Endothelial cell of umbilical vein (primary cell): Measurements from ENCODE around the gene PDE10A. TPM values are rescaled to one million over a fixed set of nuclear protein-coding genes. Genes with fewer than 3 reads are reported as not detected.

Experiments
- BruUV-seq: library from RNA; stranded (reverse); fragments of 400-500 nt; replicated peaks from 2 replicates; lab custom pipeline; 2021; lab: Mats Ljungman, UMichigan
- CTCF ChIA-PET: fragments of 300-600, 350-600 bp; sonication (Branson Sonifier 250); formaldehyde crosslinking; loops from one replicate; lab custom pipeline; 2021; ENCODE audit warnings: antibody characterized with exemption, inconsistent platforms; lab: Charles Lee
- POLR2A ChIA-PET: fragments of 300-600, 350-600 bp; sonication (Branson Sonifier 250); formaldehyde crosslinking; loops from one replicate; lab custom pipeline; 2021; ENCODE audit warnings: antibody characterized with exemption, inconsistent platforms; lab: Charles Lee
- DNase-seq: peaks from one replicate; pipeline ENCODE4 v3.0.0-alpha.2; 2011; ENCODE audit warnings: low read depth, low spot score
- FAIRE-seq: peaks from 2 replicates; lab custom pipeline; 2011; peaks lifted over from hg19 to GRCh38; lab: Jason Lieb, UNC
- H2AFZ ChIP-seq: 2 replicates; pipeline ENCODE4 v1.6.0; 2012; ENCODE audit warnings: low read depth, low read length, control low read depth, inconsistent platforms
- H3K27ac ChIP-seq: 2 replicates; pipeline ENCODE4 v1.5.1; 2011; ENCODE audit warnings: low read depth, mild to moderate bottlenecking, control low read depth, low read length, moderate library complexity; ENCODE audit not compliant: insufficient read depth
- H3K27me3 ChIP-seq, 2 experiments: 2 replicates each; pipeline versions ENCODE4 v1.6.0 to v1.6.1; 2011; ENCODE audit warnings: low read length in 2 of 2, mixed read lengths in 1 of 2; ENCODE audit not compliant: control insufficient read depth in 2 of 2, insufficient read depth in 2 of 2
- H3K36me3 ChIP-seq, 2 experiments: 2 replicates in 1 of 2; 3 replicates in 1 of 2; pipeline ENCODE4 v1.5.1; 2011; ENCODE audit warnings: low read length in 2 of 2, mild to moderate bottlenecking in 1 of 2, moderate library complexity in 1 of 2; ENCODE audit not compliant: control insufficient read depth in 2 of 2, insufficient read depth in 2 of 2; ENCODE audit errors: extremely low read depth in 1 of 2
- H3K4me1 ChIP-seq: 3 replicates; pipeline ENCODE4 v1.5.1; 2011; ENCODE audit warnings: mild to moderate bottlenecking, low read length; ENCODE audit not compliant: control insufficient read depth, insufficient read depth; ENCODE audit errors: extremely low read depth
- H3K4me2 ChIP-seq: 2 replicates; pipeline ENCODE4 v1.6.1; 2011; ENCODE audit warnings: low read length, control low read depth, mixed read lengths; ENCODE audit not compliant: insufficient read depth
- H3K4me3 ChIP-seq, 3 experiments: fragments of 200-600 bp in 1 of 3; sonication (generic), shearing (Covaris generic) in 1 of 3; replicated peaks in 1 of 3; 2 replicates each; pipeline ENCODE4 v1.5.1; 2011 to 2016; ENCODE audit warnings: control low read depth in 3 of 3, low read length in 3 of 3, mild to moderate bottlenecking in 2 of 3, inconsistent platforms in 1 of 3, low read depth in 1 of 3, moderate library complexity in 1 of 3; ENCODE audit not compliant: insufficient read depth in 1 of 3
- H3K79me2 ChIP-seq: 2 replicates; pipeline ENCODE4 v1.6.0; 2012; ENCODE audit warnings: low read length, inconsistent platforms; ENCODE audit not compliant: control insufficient read depth, insufficient read depth
- H3K9ac ChIP-seq: replicated peaks from 2 replicates; pipeline ENCODE3; 2011; ENCODE audit warnings: low read length, control low read depth; ENCODE audit not compliant: insufficient read depth; ENCODE audit errors: extremely low read depth
- H3K9me1 ChIP-seq: replicated peaks from 3 replicates; pipeline ENCODE4 v1.6.0; 2011; ENCODE audit warnings: mild to moderate bottlenecking, low read length; ENCODE audit not compliant: control insufficient read depth, insufficient read depth; ENCODE audit errors: extremely low read depth
- H3K9me3 ChIP-seq: replicated peaks from 2 replicates; pipeline ENCODE4 v1.5.1; 2012; ENCODE audit warnings: low read length, inconsistent platforms; ENCODE audit not compliant: control insufficient read depth, insufficient read depth
- H4K20me1 ChIP-seq: replicated peaks from 2 replicates; pipeline ENCODE3; 2011; ENCODE audit warnings: mild to moderate bottlenecking, low read length; ENCODE audit not compliant: control insufficient read depth, insufficient read depth; ENCODE audit errors: extremely low read depth
- CTCF ChIP-seq, 2 donors: IDR thresholded peaks; 1 replicate in 1 of 2; 2 replicates in 1 of 2; pipeline ENCODE4 v1.5.1; 2011; ENCODE audit warnings: low read length in 2 of 2, mild to moderate bottlenecking in 2 of 2, moderate library complexity in 2 of 2, control low read depth in 1 of 2, inconsistent platforms in 1 of 2, low read depth in 1 of 2; ENCODE audit not compliant: insufficient read depth in 1 of 2; ENCODE audit errors: extremely low read depth in 1 of 2
- EZH2 ChIP-seq: IDR thresholded peaks from 2 replicates; pipeline ENCODE4 v1.6.1; 2012; ENCODE audit warnings: borderline replicate concordance, low read depth, mild to moderate bottlenecking, moderate library complexity, low read length, inconsistent platforms; ENCODE audit not compliant: severe bottlenecking
- JUN ChIP-seq: IDR thresholded peaks from 2 replicates; pipeline ENCODE4 v1.6.1; 2011; ENCODE audit warnings: borderline replicate concordance, low read depth; ENCODE audit not compliant: insufficient read length, insufficient read depth
- MYC ChIP-seq: IDR thresholded peaks from one replicate; pipeline ENCODE4 v1.6.1; 2011; ENCODE audit warnings: mild to moderate bottlenecking, low read depth, low read length
- POLR2A ChIP-seq: IDR thresholded peaks from 2 replicates; pipeline ENCODE4 v1.6.1; 2012; ENCODE audit warnings: low read depth, mild to moderate bottlenecking, control low read depth, low read length
- dilution Hi-C: fragments of 300-500 bp; cut with MboI; formaldehyde crosslinking; loops from one replicate; pipeline ENCODE4 v1.15.0; 2019; ENCODE audit warnings: low sequenced_read_pairs; ENCODE audit not compliant: extremely low pct_ligation_motif_present
- intact Hi-C: fragments of 100-400 bp; cut with micrococcal nuclease; formaldehyde crosslinking; loops from one replicate; pipeline ENCODE4 v1.10.0; 2022
- polyA plus RNA-seq, 4 experiments: library from polyadenylated mRNA; depleted of rRNA in 3 of 4; stranded (reverse) in 3 of 4; unstranded in 1 of 4; fragments of >200 nt; gene quantifications; 2 replicates each; pipeline versions ENCODE4 v1.2.1 to v1.2.3, GENCODE V29; 2011 to 2012; ENCODE audit warnings: missing spikeins in 1 of 4
- total RNA-seq: library from RNA; stranded (reverse); gene quantifications from 2 replicates; pipeline ENCODE4 v1.2.3, GENCODE V29; 2021

PDE10A gene
- total and polyA plus RNA-seq, 2 donors (not counting 3 experiments of a cell fraction or from before 2014, with no cell fraction given): 0.86 to 2.9 TPM

GRCh38 chr6:165571721-165572132 lies 91.3 kb downstream of the PDE10A start:
- no peak overlapping the region for H3K27ac ChIP-seq
- no peaks in the 10 kb centered on the region for H3K9me1 ChIP-seq
- FAIRE-seq (no peak), DNase-seq (no peak)
- H2AFZ ChIP-seq: no peak overlapping the region
- POLR2A ChIA-PET: no interaction called here
- H3K4me3 ChIP-seq: no peak overlapping the region
- H3K9ac ChIP-seq: no peak overlapping the region
- TF ChIP-seq MYC: no peak
- TF ChIP-seq JUN: no peak
- TF ChIP-seq POLR2A: no peak
- TF ChIP-seq CTCF (IDR thresholded peaks at IDR 0.05; ENCODE audit: extremely low read depth in 1 of 2, insufficient read depth in 1 of 2, low read depth in 1 of 2, low read length in 2 of 2): no peak
- no peaks in the 10 kb centered on the region for H3K27me3 ChIP-seq
- peaks cover 3% of the 10 kb centered on the region for H3K79me2 ChIP-seq
- H3K4me1 ChIP-seq: peaks cover 19% of the 10 kb centered on the region
- dilution Hi-C loops (no loop called here), intact Hi-C loops (loop anchor here (5.0 to 10.0 kb wide), 2 partner anchors 106 to 1247 kb away; no protein-coding TSS in a partner anchor)
- H3K9me3 ChIP-seq: no peaks in the 10 kb centered on the region
- CTCF ChIA-PET: interaction anchor here (0.7 kb wide), 1 partner anchor 132 kb away, joined by 3 read pairs; no protein-coding TSS in a partner anchor
- H4K20me1 ChIP-seq: no peaks in the 10 kb centered on the region
- H3K4me2 ChIP-seq: no peak overlapping the region
- no peaks in the 10 kb centered on the region for H3K36me3 ChIP-seq
- BruUV-seq: no TSS peak

- dilution Hi-C loops (no loop called here), intact Hi-C loops (loop anchor here (5.0 to 10.0 kb wide), 2 partner anchors 106 to 1246 kb away; no protein-coding TSS in a partner anchor)
- Histone ChIP-seq H4K20me1 (no peaks in the 10 kb centered on the region), H2AFZ (no peak overlapping the region), H3K9ac (no peak overlapping the region), H3K79me2 (peaks cover 3% of the 10 kb centered on the region), H3K27me3 (no peaks in the 10 kb centered on the region), H3K36me3 (no peaks in the 10 kb centered on the region), H3K27ac (no peak overlapping the region), H3K4me3 (no peak overlapping the region), H3K4me2 (no peak overlapping the region), H3K9me3 (no peaks in the 10 kb centered on the region), H3K4me1 (peaks cover 19% of the 10 kb centered on the region), H3K9me1 (no peaks in the 10 kb centered on the region)
- POLR2A ChIA-PET: no interaction called here
- TF ChIP-seq EZH2: no peak
- no peak for DNase-seq
- CTCF ChIA-PET: no interaction called here
- no TSS peak for BruUV-seq
- no peak for FAIRE-seq
Observed at GRCh38 chr6:165571068-165571682, 91.9 kb downstream of the PDE10A start.
